ENCODE results near the gene MYMK.

MYMK gene

DNA sequence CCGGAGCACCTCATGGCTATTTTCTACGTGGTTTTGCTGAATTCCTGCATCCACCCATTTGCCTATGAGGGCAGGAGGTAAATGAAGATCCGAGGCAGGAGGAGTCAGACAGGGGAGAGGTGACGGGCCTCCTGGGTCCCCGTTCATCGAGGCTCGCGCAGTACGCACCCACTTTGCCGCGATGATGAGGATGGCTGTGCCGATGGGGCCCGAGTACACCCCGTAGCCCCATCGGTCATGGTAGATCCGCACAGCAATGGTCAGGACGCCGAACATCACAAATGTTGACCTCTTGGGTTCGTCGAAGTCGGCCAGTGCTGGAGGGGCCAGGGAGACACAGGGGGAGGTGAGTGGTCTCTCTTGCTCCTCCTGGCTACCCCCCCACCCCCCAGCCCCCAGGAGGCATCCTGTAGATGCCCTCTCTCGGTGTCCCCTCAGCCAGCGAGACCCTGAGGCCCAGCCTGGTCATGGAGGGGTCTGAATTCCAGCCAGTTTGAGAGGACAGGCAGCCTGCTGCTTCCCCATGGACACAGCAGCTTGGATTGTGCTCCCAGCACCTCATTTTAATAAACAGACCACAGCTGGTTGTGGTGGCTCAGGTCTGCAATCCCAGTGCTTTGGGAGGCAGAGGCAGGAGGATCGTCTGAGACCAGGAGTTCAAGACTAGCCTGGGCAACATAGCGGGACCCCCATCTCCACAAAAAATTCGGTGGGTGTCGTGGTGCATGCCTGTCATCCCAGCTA, 5.9 kb downstream of the MYMK start:
- no peak for DNase-seq (ENCODE audit: low read depth)

- no peak for DNase-seq (ENCODE audit: low read depth)
These were observed 6.6 kb downstream of the MYMK start for GRCh38 chr9:133518200-133518599.

DNA sequence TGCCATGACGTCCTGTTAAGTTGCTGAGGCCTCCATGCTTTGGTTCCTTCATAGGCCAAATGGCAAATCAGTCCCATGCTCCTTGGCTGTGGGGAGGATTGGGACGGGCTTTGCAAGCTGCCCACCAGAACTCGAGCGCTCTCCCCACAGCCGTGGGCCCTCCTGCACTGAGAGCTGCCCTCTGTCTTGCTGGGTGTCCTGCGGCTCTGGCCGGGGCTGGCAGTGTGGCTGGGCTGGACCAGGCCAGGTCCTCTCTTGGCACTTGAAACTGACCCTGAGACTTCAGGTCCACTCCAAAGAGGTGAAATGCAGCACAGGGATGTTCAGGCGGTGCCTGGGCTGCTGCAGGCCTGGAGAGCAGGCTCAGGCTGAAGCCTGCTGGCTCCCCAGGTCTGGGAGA, 7.0 kb downstream of the MYMK start:
- DNase-seq (ENCODE audit: low read depth) = no peak

- no peak for DNase-seq (ENCODE audit: low read depth)
These were observed 7.8 kb downstream of the MYMK start for GRCh38 chr9:133516961-133517350.

- DNase-seq (ENCODE audit: low read depth) = no peak
These were observed 8.4 kb downstream of the MYMK start for GRCh38 chr9:133516256-133516960.

GRCh38 chr9:133515615-133516255, 9.0 kb downstream of the MYMK start:
- DNase-seq (ENCODE audit: low read depth) = no peak

- no peak for DNase-seq (ENCODE audit: low read depth)
These were observed 9.5 kb downstream of the MYMK start for GRCh38 chr9:133515240-133515610.

GRCh38 chr9:133514460-133515239, 10.1 kb downstream of the MYMK start:
- no peak for DNase-seq (ENCODE audit: low read depth)

DNA sequence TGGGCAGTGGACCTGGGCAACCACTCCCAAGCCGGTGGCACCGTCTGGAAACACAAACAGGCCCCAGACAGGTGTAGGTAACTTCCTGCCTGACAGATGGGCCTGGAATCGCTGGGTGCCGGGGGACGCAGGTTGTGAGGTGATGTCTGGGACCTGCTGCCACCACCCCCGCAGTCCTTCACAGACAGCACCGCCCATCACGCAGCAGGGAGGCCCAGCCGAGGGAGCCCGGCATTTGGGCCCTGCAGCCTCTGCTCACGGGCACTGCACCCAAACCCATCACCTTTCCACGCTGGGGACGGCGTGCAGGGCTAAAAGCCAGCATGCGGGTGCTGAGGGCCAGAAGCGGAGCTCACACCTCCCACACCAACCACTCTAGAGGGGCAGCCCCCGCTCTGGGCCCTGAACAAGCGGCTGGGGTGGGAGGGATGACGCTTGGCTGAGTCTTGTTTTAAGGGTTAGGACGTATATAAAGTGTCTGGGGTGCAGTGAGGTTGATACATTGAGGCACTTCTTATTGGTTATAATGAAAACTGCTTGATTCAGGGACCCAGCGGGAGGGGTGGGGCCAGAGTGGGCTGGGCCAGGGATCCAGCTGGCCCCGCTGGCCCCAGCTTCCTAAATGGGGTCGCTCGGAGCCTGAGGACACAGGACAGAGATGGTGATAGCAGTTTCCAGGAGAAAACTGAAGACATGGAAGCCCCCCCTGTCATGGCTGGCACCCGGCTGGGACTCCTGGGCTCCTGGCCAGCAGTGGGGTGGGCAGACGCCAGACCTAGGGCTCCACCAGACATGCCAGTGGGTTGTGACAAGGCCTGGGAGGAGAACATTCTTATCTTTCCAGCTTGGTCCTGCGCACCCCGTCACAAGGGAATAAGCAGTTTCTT, 11.3 kb downstream of the MYMK start:
- DNase-seq (ENCODE audit: low read depth) = no peak

DNA sequence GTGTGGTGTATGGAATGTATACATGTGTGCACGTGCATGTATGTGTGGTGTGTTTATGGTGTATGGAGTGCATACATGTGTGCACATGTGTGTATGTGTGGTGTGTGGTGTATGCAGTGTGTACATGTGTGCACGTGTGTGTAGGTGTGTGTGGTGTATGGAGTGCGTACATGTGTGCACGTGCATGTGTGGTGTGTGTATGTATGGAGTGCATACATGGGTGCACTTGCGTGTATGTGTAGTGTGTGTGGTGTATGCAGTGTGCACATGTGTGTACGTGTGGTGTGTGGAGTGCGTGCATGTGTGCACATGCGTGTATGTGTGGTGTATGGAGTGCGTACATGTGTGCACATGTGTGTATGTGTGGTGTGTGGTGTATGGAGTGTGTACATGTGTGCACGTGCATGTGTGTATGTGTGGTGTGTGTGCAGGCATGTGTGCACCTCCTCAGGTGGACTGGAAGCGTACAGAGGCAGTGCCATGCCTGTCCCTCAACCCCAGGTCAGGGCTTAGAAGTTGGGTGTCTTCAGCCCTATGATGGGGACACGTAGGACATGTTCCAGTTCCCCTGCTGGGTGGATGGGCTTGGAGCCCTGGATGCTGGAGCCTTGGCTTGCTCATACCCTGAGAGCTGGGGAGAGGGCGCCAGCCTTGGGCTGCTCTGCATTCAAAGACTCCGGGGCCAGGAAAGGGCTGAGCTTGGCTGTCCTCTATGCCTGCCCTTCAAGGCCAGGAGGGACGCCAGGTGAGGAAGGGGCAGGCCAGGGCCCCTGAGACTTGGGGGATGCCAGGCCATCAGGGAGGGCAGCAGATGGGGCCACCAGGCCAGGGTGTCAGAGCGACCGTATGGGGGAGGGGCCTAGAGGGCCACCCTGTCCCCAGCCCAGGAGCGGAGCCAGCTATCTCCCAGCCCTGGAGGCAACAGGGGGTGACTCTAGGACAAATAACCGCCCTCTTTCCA, 12.2 kb downstream of the MYMK start:
- DNase-seq (ENCODE audit: low read depth) = no peak

- DNase-seq (ENCODE audit: low read depth) = no peak
These were observed 13.2 kb downstream of the MYMK start for GRCh38 chr9:133511607-133512006.

DNA sequence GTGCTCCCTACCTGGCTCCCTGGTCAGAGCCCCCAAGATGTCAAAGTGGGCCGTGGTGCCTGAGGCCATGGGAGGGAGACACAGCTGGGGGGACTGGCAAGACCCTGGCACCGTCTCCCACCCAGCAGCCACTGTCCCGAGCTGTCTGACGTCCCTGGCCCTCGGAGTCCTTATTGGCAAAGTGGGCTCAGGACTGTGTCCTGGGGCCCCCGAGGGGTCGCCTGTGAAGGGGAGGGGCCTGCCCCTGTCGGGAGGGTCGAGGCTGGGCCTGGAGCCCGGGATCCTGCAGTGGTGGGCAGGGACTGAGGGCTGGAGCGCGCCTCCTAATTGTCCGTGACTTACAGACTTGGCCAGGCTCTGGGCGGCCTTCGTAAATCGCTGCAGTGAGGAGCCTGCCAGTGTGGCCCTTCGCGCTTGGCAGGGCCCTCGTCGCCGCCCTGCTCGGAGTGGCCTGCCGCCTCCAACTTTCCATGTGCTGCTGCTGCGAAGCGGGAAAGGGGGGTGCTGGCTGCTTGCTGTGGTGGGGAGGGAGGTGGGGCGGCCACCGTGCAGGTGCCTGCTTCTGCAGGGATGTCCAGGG, 13.7 kb downstream of the MYMK start:
- no peak for DNase-seq (ENCODE audit: low read depth)

GRCh38 chr9:133509179-133510083, 15.3 kb downstream of the MYMK start:
- no peak for DNase-seq (ENCODE audit: low read depth)

DNA sequence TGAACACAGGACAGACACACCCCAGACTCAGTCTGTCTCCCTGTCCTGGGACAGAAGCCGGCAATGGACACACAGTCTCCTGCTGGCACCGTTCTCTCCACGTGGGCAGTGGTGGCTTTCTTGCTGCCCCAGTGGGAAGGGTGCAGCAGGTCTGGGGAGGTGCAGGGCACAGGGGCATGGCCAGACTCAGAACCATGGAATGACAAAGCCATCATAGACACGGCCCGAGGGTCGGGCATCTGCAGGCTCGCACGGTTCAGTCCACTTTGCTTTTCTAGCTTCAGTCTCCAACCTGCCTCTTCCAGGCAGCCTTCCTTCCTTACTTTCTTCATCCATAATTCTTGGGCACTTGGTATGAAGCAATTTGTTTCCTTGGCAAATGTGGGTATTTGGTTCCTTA, 16.7 kb downstream of the MYMK start:
- DNase-seq (ENCODE audit: low read depth) = no peak

- no peak for DNase-seq (ENCODE audit: low read depth)
These were observed 17.4 kb downstream of the MYMK start for GRCh38 chr9:133507246-133507965.

GRCh38 chr9:133506653-133507038, 18.1 kb downstream of the MYMK start:
- DNase-seq (ENCODE audit: low read depth) = peak; percentile 68

GRCh38 chr9:133505901-133506652, 18.7 kb downstream of the MYMK start:
- DNase-seq (ENCODE audit: low read depth) = no peak

All from HS-27A (cell line).